SK-N-SH treated with all-trans-retinoic acid at 6 μM for 48 hours (cell line): Measurements from ENCODE around the gene NHSL2.

ENCODE experiments used
- ATAC-seq: fragments of 200-7000 bp; cut with Tn5 transposase; 3 replicates; pipeline ENCODE4 v1.9.1; 2020; ENCODE audit warnings: mild to moderate bottlenecking, moderate library complexity
- ARNTL ChIP-seq: fragments of 450-650 bp; formaldehyde crosslinking; IDR thresholded peaks from 2 replicates; pipeline ENCODE4 v1.5.0; 2020; ENCODE audit warnings: low read depth, mild to moderate bottlenecking, moderate library complexity, borderline replicate concordance
- BACH2 ChIP-seq: fragments of 250-450 bp; sonication (Bioruptor Pico); IDR thresholded peaks from 2 replicates; pipeline ENCODE4 v1.9.0; 2021; ENCODE audit warnings: mild to moderate bottlenecking, borderline replicate concordance
- CREB5 ChIP-seq: fragments of 250-450 bp; sonication (Bioruptor Pico); IDR thresholded peaks from 2 replicates; pipeline ENCODE4 v1.5.1; 2020; ENCODE audit warnings: low read depth, mild to moderate bottlenecking, moderate library complexity
- CSRNP3 ChIP-seq: fragments of 250-450 bp; sonication (Bioruptor Pico); IDR thresholded peaks from 2 replicates; pipeline ENCODE4 v1.5.1; 2021; ENCODE audit warnings: mild to moderate bottlenecking, moderate library complexity
- ESRRG ChIP-seq: fragments of 250-450 bp; sonication (Bioruptor Pico); IDR thresholded peaks from 2 replicates; pipeline ENCODE4 v1.6.1; 2021; ENCODE audit warnings: mild to moderate bottlenecking
- GLIS3 ChIP-seq: fragments of 250-450 bp; sonication (Bioruptor Pico); IDR thresholded peaks from 2 replicates; pipeline ENCODE4 v1.5.0; 2020; ENCODE audit warnings: mild to moderate bottlenecking, moderate library complexity
- ISL1 ChIP-seq: fragments of 250-450 bp; sonication (Bioruptor Pico); IDR thresholded peaks from 2 replicates; pipeline ENCODE4 v2.1.2; 2022; ENCODE audit warnings: mild to moderate bottlenecking, moderate library complexity
- OSR1 ChIP-seq: fragments of 250-450 bp; sonication (Bioruptor Pico); IDR thresholded peaks from 2 replicates; pipeline ENCODE4 v1.8.0; 2022; ENCODE audit warnings: moderate library complexity, mild to moderate bottlenecking, inconsistent platforms
- PATZ1 ChIP-seq: fragments of 250-450 bp; sonication (Bioruptor Pico); IDR thresholded peaks from 2 replicates; pipeline ENCODE4 v1.8.0; 2020; ENCODE audit warnings: mild to moderate bottlenecking, moderate library complexity, borderline replicate concordance
- POU6F1 ChIP-seq: fragments of 250-450 bp; sonication (Bioruptor Pico); IDR thresholded peaks from 2 replicates; pipeline ENCODE4 v1.8.0; 2021; ENCODE audit warnings: low read depth, mild to moderate bottlenecking, moderate library complexity, borderline replicate concordance
- RARB ChIP-seq: fragments of 250-450 bp; sonication (Bioruptor Pico); IDR thresholded peaks from 2 replicates; pipeline ENCODE4 v1.8.0; 2021; ENCODE audit warnings: mild to moderate bottlenecking, moderate library complexity
- TOX ChIP-seq: fragments of 250-450 bp; sonication (Bioruptor Pico); IDR thresholded peaks from 2 replicates; pipeline ENCODE4 v1.8.0; 2021; ENCODE audit warnings: mild to moderate bottlenecking, moderate library complexity, borderline replicate concordance
- ZC3H10 ChIP-seq: fragments of 250-450 bp; sonication (Bioruptor Pico); IDR thresholded peaks from 2 replicates; pipeline ENCODE4 v1.5.1; 2021; ENCODE audit warnings: mild to moderate bottlenecking, moderate library complexity
- ZFP3 ChIP-seq: fragments of 250-450 bp; sonication (Bioruptor Pico); IDR thresholded peaks from 2 replicates; pipeline ENCODE4 v1.5.0; 2020; ENCODE audit warnings: mild to moderate bottlenecking, moderate library complexity
- ZFP30 ChIP-seq: fragments of 450-650 bp; formaldehyde crosslinking; IDR thresholded peaks from 2 replicates; pipeline ENCODE4 v1.5.0; 2022; ENCODE audit warnings: mild to moderate bottlenecking, moderate library complexity
- ZNF565 ChIP-seq: fragments of 450-650 bp; formaldehyde crosslinking; conservative IDR thresholded peaks from 2 replicates; pipeline ENCODE4 v1.5.0; 2020; ENCODE audit warnings: low read depth, mild to moderate bottlenecking, moderate library complexity
- ZNF70 ChIP-seq: fragments of 450-650 bp; formaldehyde crosslinking; IDR thresholded peaks from 2 replicates; pipeline ENCODE4 v1.5.0; 2020; ENCODE audit warnings: mild to moderate bottlenecking, moderate library complexity
- ZNF8 ChIP-seq: fragments of 450-650 bp; formaldehyde crosslinking; IDR thresholded peaks from 2 replicates; pipeline ENCODE4 v1.5.0; 2020; ENCODE audit warnings: mild to moderate bottlenecking, moderate library complexity
- TF ChIP-seq, protein P1 (sequence below): fragments of 250-450 bp; sonication (Bioruptor Pico); IDR thresholded peaks from 2 replicates; pipeline ENCODE4 v1.5.0; 2020; ENCODE audit warnings: mild to moderate bottlenecking, moderate library complexity

The NHSL2 gene

GRCh38 chrX:71909956-71910355 is 689 bp upstream of the NHSL2 start (continued):
- TF ChIP-seq ZNF565, result no peak
- no peak for TF ChIP-seq PATZ1 (CRISPR knock-in tag)
- TF ChIP-seq OSR1 (CRISPR knock-in tag), result no peak
- no peak for TF ChIP-seq ISL1

DNA sequence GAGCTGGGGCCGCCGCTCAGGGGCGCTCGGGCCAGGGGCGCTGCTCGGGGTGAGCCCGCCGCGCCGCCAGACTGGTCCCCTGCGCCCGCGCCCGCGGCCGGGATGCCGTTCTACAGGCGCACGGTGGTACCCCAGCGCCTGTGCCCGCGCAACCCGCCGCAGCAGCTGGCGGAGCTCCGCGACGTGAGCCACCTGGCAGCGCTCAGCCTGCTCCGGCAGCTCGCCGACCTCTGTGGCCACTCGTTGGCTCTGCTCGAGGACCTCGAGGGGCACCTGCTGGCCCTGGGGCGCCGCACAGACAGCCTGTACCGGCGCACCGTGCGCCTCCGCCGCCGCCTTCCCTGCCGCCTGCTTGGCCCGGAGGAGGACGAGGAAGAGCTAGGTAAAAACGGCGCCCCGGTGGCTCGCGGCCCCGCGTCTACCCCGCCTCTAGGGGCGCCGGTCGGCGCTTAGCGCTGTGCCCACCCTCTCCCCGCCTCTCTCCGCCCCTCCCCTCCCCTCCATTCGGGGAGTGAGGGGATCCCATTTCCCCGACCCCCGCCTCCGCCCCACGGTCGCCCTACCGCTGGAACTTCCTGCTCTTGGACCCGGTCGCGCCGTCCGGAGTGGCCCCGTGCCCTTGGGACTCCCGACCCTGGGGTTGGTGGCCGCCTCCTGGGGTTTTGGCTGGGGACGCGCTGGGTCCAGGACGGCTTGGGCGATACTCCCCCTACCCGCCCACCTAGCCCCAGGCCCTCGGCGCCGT is 513 bp downstream of the NHSL2 start:
- peak; percentile 39 for ATAC-seq
- TF ChIP-seq RARB (CRISPR knock-in tag) (no peak), POU6F1 (CRISPR knock-in tag) (no peak)
- TF ChIP-seq, all 23 proteins: peak for 0

GRCh38 chrX:71911731-71912050 is 1.0 kb downstream of the NHSL2 start:
- no peak for TF ChIP-seq ESRRG (CRISPR knock-in tag)
- no peak for TF ChIP-seq ARNTL (CRISPR knock-in tag)
- TF ChIP-seq BACH2, result no peak
- no peak for TF ChIP-seq CREB5 (CRISPR knock-in tag)
- TF ChIP-seq ZNF565, result no peak
- TF ChIP-seq, protein P1, sequence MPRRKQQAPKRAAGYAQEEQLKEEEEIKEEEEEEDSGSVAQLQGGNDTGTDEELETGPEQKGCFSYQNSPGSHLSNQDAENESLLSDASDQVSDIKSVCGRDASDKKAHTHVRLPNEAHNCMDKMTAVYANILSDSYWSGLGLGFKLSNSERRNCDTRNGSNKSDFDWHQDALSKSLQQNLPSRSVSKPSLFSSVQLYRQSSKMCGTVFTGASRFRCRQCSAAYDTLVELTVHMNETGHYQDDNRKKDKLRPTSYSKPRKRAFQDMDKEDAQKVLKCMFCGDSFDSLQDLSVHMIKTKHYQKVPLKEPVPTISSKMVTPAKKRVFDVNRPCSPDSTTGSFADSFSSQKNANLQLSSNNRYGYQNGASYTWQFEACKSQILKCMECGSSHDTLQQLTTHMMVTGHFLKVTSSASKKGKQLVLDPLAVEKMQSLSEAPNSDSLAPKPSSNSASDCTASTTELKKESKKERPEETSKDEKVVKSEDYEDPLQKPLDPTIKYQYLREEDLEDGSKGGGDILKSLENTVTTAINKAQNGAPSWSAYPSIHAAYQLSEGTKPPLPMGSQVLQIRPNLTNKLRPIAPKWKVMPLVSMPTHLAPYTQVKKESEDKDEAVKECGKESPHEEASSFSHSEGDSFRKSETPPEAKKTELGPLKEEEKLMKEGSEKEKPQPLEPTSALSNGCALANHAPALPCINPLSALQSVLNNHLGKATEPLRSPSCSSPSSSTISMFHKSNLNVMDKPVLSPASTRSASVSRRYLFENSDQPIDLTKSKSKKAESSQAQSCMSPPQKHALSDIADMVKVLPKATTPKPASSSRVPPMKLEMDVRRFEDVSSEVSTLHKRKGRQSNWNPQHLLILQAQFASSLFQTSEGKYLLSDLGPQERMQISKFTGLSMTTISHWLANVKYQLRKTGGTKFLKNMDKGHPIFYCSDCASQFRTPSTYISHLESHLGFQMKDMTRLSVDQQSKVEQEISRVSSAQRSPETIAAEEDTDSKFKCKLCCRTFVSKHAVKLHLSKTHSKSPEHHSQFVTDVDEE (CRISPR knock-in tag), result no peak
- no peak for TF ChIP-seq ZNF70 (CRISPR knock-in tag)
- no peak for TF ChIP-seq ZNF8
- no peak for TF ChIP-seq PATZ1 (CRISPR knock-in tag)
- no peak for TF ChIP-seq ZFP3 (CRISPR knock-in tag)
- no peak for TF ChIP-seq ZFP30 (CRISPR knock-in tag)
- TF ChIP-seq ZC3H10 (CRISPR knock-in tag), result no peak
- TF ChIP-seq TOX, result no peak
- ATAC-seq, result peak; percentile 26; the same call in 1 of the 3 replicates

DNA sequence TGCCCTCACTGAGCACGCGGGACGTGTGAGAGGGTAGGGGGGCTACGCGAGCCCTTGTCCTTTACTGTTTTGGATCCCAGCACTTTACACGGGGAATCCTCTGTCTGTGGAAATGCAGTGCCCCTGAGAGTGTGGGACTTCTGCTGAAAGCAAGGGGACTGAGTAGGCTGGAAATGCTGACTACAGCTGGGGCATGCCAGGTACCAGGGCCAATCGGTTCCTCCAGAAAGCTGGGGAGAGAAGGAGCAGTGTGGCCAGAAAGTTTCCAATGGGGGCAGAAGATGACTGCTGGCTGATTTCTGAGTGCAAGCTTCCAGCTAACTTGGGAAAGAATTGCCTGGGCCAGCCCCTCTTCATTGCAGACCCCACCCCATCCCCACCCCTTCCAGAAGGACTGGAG is 1.5 kb downstream of the NHSL2 start:
- no peak for ATAC-seq
- TF ChIP-seq, protein P1 (CRISPR knock-in tag), result no peak
- TF ChIP-seq ESRRG (CRISPR knock-in tag), result no peak
- TF ChIP-seq RARB (CRISPR knock-in tag), result no peak
- TF ChIP-seq CSRNP3, result no peak
- TF ChIP-seq ISL1, result no peak
- TF ChIP-seq ZFP3 (CRISPR knock-in tag), result no peak
- no peak for TF ChIP-seq GLIS3 (CRISPR knock-in tag)
- no peak for TF ChIP-seq ZNF8
